Mesothelial cell of epicardium (in vitro differentiated cells): ENCODE results near the gene TBC1D10A. TPM values are rescaled to one million over a fixed set of nuclear protein-coding genes. Genes with fewer than 3 reads are reported as not detected.

Experiments
- DNase-seq, 2 experiments: peaks; one replicate each; pipeline ENCODE4 v3.0.0; 2021; ENCODE audit warnings: low spot score in 2 of 2; ENCODE audit not compliant: unreplicated experiment in 2 of 2
- H3K27ac Mint-ChIP-seq: 2 replicates; pipeline ENCODE4 v1.8.0; 2021; ENCODE audit warnings: mixed read lengths
- H3K27me3 Mint-ChIP-seq: 2 replicates; pipeline ENCODE4 v1.8.0; 2021; ENCODE audit warnings: low read depth, mixed read lengths
- H3K36me3 Mint-ChIP-seq: 2 replicates; pipeline ENCODE4 v1.8.0; 2021; ENCODE audit warnings: mixed read lengths
- H3K4me1 Mint-ChIP-seq: 2 replicates; pipeline ENCODE4 v1.8.0; 2021; ENCODE audit warnings: mixed read lengths
- H3K4me3 Mint-ChIP-seq: 2 replicates; pipeline ENCODE4 v1.8.0; 2021; ENCODE audit warnings: mild to moderate bottlenecking, moderate library complexity, mixed read lengths
- H3K9me3 Mint-ChIP-seq: 2 replicates; pipeline ENCODE4 v1.8.0; 2021; ENCODE audit warnings: mixed read lengths
- CTCF ChIP-seq: fragments of 200-600 bp; sonication (generic); IDR thresholded peaks from one replicate; pipeline ENCODE4 v1.5.0; 2021; ENCODE audit warnings: antibody characterized with exemption; ENCODE audit not compliant: unreplicated experiment
- total RNA-seq: library from RNA; stranded (reverse); gene quantifications from 3 replicates; pipeline ENCODE4 v1.2.1, GENCODE V29; 2021

Gene TBC1D10A
- total RNA-seq, 1 donor from 2014 or later = 15.1 TPM

DNA sequence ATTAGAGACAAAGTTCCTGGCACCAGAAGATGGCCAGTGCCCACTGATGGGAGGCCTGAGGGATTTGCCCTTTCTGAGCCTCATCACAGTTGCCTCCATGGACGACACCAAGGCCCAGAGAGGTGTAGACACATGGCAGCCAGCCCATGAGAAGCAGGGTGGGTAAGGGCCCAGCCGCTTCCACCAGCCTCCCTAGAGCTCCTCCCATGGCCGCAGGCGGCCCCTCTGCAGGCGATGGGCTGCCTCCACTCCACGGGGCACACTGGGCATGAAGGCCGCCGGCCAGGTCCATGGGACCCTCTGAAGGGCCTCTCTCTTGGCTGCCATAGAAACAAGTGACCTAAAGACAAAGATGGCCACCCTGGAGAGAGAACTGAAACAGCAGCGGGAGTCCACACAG, 44.6 kb upstream of the TBC1D10A start:
- peaks cover 6% of the 10 kb centered on the region for H3K4me1 Mint-ChIP-seq
- no peak overlapping the region for H3K27ac Mint-ChIP-seq
- no peaks in the 10 kb centered on the region for H3K27me3 Mint-ChIP-seq
- H3K36me3 Mint-ChIP-seq = no peaks in the 10 kb centered on the region
- TF ChIP-seq CTCF = no peak
- DNase-seq = no peak
- no peak overlapping the region for H3K4me3 Mint-ChIP-seq
- H3K9me3 Mint-ChIP-seq = no peaks in the 10 kb centered on the region

DNA sequence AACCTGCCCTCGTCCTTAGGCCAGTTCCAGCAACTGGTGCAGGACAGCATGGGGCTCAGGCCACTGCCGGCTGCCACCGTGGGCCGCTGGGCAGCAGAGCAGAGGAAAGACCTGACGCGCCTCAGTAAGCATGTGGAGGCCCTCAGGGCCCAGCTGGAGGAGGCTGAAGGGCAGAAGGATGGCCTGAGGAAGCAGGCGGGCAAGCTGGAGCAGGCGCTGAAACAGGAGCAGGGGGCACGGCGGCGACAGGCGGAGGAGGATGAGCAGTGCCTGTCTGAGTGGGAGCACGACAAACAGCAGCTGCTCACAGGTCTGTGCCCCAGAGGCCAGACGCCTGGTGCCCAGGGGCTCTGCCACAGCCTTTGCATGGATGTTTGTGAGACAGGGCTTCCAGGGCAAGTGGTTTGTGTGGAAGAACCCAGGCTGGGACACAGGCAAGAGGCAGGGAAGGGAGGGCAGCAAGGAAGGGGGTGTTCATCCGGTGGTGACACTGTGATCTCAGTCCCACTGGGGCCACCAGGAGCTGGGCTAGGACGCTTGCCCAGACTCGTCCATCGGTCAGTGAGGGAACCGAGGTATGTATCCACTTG, 44.0 kb upstream of the TBC1D10A start:
- TF ChIP-seq CTCF = no peak
- H3K9me3 Mint-ChIP-seq = no peaks in the 10 kb centered on the region
- no peaks in the 10 kb centered on the region for H3K27me3 Mint-ChIP-seq
- no peak overlapping the region for H3K4me3 Mint-ChIP-seq
- peaks cover 6% of the 10 kb centered on the region for H3K4me1 Mint-ChIP-seq
- no peak for DNase-seq
- no peaks in the 10 kb centered on the region for H3K36me3 Mint-ChIP-seq
- H3K27ac Mint-ChIP-seq = no peak overlapping the region

- Mint-ChIP-seq H3K27ac (no peak overlapping the region), H3K4me1 (peaks cover 6% of the 10 kb centered on the region), H3K4me3 (no peak overlapping the region), H3K36me3 (no peaks in the 10 kb centered on the region), H3K27me3 (no peaks in the 10 kb centered on the region), H3K9me3 (no peaks in the 10 kb centered on the region)
- no peak for TF ChIP-seq CTCF
- no peak for DNase-seq
Measured at GRCh38 chr22:30368420-30368819, 41.7 kb upstream of the TBC1D10A start.

DNA sequence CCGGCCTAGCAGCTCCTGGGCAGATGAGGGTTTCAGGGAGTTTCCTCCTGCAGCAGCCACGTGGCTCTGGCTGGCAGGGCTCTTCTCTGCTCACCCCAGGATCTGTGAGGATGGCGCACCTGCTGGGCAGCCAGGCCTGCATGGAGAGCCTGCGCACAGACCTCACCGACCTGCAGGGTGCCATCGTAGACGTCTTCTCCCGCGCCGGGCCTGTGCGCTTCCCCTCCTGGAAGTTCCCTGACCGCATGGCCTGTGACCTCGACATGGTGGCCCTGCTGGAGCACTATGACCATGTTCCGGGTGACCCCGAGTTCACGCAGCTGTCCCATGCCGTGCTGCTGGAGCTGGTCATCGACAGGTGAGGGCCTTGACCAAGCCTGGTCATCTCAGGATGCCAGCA, 39.1 kb upstream of the TBC1D10A start:
- Mint-ChIP-seq H3K9me3 (no peaks in the 10 kb centered on the region), H3K27ac (no peak overlapping the region), H3K4me1 (peaks cover 5% of the 10 kb centered on the region), H3K4me3 (no peak overlapping the region), H3K36me3 (no peaks in the 10 kb centered on the region), H3K27me3 (no peaks in the 10 kb centered on the region)
- TF ChIP-seq CTCF = no peak
- DNase-seq = no peak

- no peaks in the 10 kb centered on the region for H3K36me3 Mint-ChIP-seq
- H3K4me3 Mint-ChIP-seq = no peak overlapping the region
- no peaks in the 10 kb centered on the region for H3K27me3 Mint-ChIP-seq
- no peaks in the 10 kb centered on the region for H3K9me3 Mint-ChIP-seq
- DNase-seq = no peak
- peaks cover 3% of the 10 kb centered on the region for H3K4me1 Mint-ChIP-seq
- TF ChIP-seq CTCF = no peak
- no peak overlapping the region for H3K27ac Mint-ChIP-seq
Measured at GRCh38 chr22:30362651-30363281, 36.0 kb upstream of the TBC1D10A start.
